ENCODE measurements around the gene SUGCT. TPM values are rescaled to one million over a fixed set of nuclear protein-coding genes. Genes with fewer than 3 reads are reported as not detected.

The SUGCT gene
- total RNA-seq, 1 experiment from 2014 or later, result 1.6 TPM

DNA sequence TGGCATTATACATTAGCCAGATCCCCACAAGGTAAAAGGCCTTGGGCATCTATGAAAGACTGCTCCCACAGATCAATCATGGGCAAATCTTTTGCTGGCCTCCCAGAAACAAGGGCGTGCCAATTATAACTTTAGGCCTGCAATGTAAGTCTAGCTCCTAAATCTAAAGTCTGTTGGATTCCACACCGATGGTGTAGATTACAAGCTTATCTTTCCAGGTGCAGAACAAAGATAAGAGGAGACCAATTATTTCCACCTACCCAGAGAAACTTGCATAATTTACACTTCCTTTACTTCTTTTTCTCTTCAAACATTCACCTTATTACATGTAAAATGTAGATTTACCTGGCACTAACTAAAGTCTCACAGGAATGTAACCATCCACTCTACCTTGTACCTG lies 713.1 kb downstream of the SUGCT start:
- CTCF ChIA-PET, result no interaction called here
- Mint-ChIP-seq H3K4me1 (ENCODE audit: low read depth, unreplicated experiment) (peaks cover 8% of the 10 kb centered on the region), H3K4me3 (ENCODE audit: low read depth, unreplicated experiment) (no peak overlapping the region), H3K27me3 (ENCODE audit: unreplicated experiment) (no peaks in the 10 kb centered on the region), H3K9me3 (ENCODE audit: low read depth, unreplicated experiment) (no peaks in the 10 kb centered on the region), H3K36me3 (ENCODE audit: insufficient read depth, unreplicated experiment) (no peaks in the 10 kb centered on the region), H3K27ac (ENCODE audit: unreplicated experiment) (no peak overlapping the region)
- intact Hi-C loops (cut with micrococcal nuclease; ENCODE audit: unreplicated experiment), result loop anchor here (5.0 kb wide), 1 partner anchor 159 kb away; no protein-coding TSS in a partner anchor
- no peak for DNase-seq
- TF ChIP-seq, protein P1, sequence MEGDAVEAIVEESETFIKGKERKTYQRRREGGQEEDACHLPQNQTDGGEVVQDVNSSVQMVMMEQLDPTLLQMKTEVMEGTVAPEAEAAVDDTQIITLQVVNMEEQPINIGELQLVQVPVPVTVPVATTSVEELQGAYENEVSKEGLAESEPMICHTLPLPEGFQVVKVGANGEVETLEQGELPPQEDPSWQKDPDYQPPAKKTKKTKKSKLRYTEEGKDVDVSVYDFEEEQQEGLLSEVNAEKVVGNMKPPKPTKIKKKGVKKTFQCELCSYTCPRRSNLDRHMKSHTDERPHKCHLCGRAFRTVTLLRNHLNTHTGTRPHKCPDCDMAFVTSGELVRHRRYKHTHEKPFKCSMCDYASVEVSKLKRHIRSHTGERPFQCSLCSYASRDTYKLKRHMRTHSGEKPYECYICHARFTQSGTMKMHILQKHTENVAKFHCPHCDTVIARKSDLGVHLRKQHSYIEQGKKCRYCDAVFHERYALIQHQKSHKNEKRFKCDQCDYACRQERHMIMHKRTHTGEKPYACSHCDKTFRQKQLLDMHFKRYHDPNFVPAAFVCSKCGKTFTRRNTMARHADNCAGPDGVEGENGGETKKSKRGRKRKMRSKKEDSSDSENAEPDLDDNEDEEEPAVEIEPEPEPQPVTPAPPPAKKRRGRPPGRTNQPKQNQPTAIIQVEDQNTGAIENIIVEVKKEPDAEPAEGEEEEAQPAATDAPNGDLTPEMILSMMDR (IDR thresholded peaks at IDR 0.05; ENCODE audit: unreplicated experiment), result no peak
- no TSS peak for BruUV-seq (replicated peaks)

DNA sequence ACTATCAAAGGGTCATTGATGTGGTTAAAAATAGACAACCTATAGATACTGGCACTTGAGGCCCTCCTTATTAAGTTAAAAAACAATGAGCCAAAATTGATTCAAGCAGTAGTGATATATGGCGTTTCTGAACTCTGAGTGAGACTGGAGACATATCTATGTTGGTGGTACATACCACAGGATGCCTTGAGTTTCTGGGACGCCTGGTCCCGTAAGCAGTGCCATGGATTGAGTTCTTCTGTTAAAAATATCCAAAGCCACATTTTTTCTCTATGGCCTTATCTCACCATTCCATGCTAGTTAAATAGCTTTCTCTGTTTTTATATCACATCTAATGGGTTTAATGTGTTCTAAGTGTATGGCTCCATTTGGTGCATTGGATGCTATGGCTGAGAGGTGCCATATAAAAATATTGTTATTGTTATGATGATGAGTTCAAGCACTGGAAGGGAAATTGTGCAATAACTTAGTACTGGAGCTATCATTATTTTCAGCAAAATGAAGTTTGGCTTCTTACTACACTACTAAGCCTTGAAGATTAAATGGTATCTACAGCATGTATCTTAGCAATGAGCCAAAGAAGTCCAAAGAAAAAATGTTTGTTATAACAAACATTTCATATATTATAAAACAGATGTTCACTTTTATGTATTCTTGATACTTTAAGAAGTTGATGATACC lies 713.9 kb downstream of the SUGCT start:
- H3K27ac Mint-ChIP-seq (ENCODE audit: unreplicated experiment), result no peak overlapping the region
- TF ChIP-seq, protein P1 (IDR thresholded peaks at IDR 0.05; ENCODE audit: unreplicated experiment), result no peak
- no peaks in the 10 kb centered on the region for H3K9me3 Mint-ChIP-seq (ENCODE audit: low read depth, unreplicated experiment)
- H3K4me1 Mint-ChIP-seq (ENCODE audit: low read depth, unreplicated experiment), result peaks cover 8% of the 10 kb centered on the region
- no TSS peak for BruUV-seq (replicated peaks)
- CTCF ChIA-PET, result interaction anchor here (0.9 kb wide), 1 partner anchor 11 kb away, joined by 3 read pairs; no protein-coding TSS in a partner anchor
- no peak for DNase-seq
- intact Hi-C loops (cut with micrococcal nuclease; ENCODE audit: unreplicated experiment), result loop anchor here (5.0 kb wide), 1 partner anchor 159 kb away; no protein-coding TSS in a partner anchor
- no peaks in the 10 kb centered on the region for H3K27me3 Mint-ChIP-seq (ENCODE audit: unreplicated experiment)
- H3K36me3 Mint-ChIP-seq (ENCODE audit: insufficient read depth, unreplicated experiment), result no peaks in the 10 kb centered on the region
- H3K4me3 Mint-ChIP-seq (ENCODE audit: low read depth, unreplicated experiment), result no peak overlapping the region

GRCh38 chr7:40850017-40850416 lies 715.2 kb downstream of the SUGCT start:
- CTCF ChIA-PET, result no interaction called here
- peaks cover 8% of the 10 kb centered on the region for H3K4me1 Mint-ChIP-seq (ENCODE audit: low read depth, unreplicated experiment)
- intact Hi-C loops (cut with micrococcal nuclease; ENCODE audit: unreplicated experiment), result no loop called here
- no peak for DNase-seq
- no TSS peak for BruUV-seq (replicated peaks)
- H3K27me3 Mint-ChIP-seq (ENCODE audit: unreplicated experiment), result no peaks in the 10 kb centered on the region
- no peaks in the 10 kb centered on the region for H3K36me3 Mint-ChIP-seq (ENCODE audit: insufficient read depth, unreplicated experiment)
- no peak overlapping the region for H3K27ac Mint-ChIP-seq (ENCODE audit: unreplicated experiment)
- H3K4me3 Mint-ChIP-seq (ENCODE audit: low read depth, unreplicated experiment), result no peak overlapping the region
- H3K9me3 Mint-ChIP-seq (ENCODE audit: low read depth, unreplicated experiment), result peaks cover 2% of the 10 kb centered on the region
- TF ChIP-seq, protein P1 (IDR thresholded peaks at IDR 0.05; ENCODE audit: unreplicated experiment), result no peak

- TF ChIP-seq, protein P1 (IDR thresholded peaks at IDR 0.05; ENCODE audit: unreplicated experiment), result no peak
- CTCF ChIA-PET, result no interaction called here
- H3K36me3 Mint-ChIP-seq (ENCODE audit: insufficient read depth, unreplicated experiment), result no peaks in the 10 kb centered on the region
These were observed 716.2 kb downstream of the SUGCT start for GRCh38 chr7:40851001-40851400.

More at GRCh38 chr7:40851001-40851400, 716.2 kb downstream of the SUGCT start:
- no peak overlapping the region for H3K27ac Mint-ChIP-seq (ENCODE audit: unreplicated experiment)
- intact Hi-C loops (cut with micrococcal nuclease; ENCODE audit: unreplicated experiment), result no loop called here
- BruUV-seq (replicated peaks), result no TSS peak
- no peak for DNase-seq
- peaks cover 8% of the 10 kb centered on the region for H3K4me1 Mint-ChIP-seq (ENCODE audit: low read depth, unreplicated experiment)
- H3K9me3 Mint-ChIP-seq (ENCODE audit: low read depth, unreplicated experiment), result peaks cover 2% of the 10 kb centered on the region
- no peaks in the 10 kb centered on the region for H3K27me3 Mint-ChIP-seq (ENCODE audit: unreplicated experiment)
- no peak overlapping the region for H3K4me3 Mint-ChIP-seq (ENCODE audit: low read depth, unreplicated experiment)

All from Calu3 (cell line).